Fibroblast of mammary gland (primary cell): Measurements from ENCODE around the gene TBC1D22A.

ENCODE experiments used
- DNase-seq: peaks from one replicate; pipeline ENCODE4 v3.0.0-alpha.2; 2010; ENCODE audit warnings: low read depth
- H3K4me3 ChIP-seq: 2 replicates; pipeline ENCODE4 v1.5.1; 2011; ENCODE audit warnings: low read depth, mild to moderate bottlenecking, low read length, moderate library complexity; ENCODE audit not compliant: control insufficient read depth
- TF ChIP-seq, protein P1 (sequence below): conservative IDR thresholded peaks from 2 replicates; pipeline ENCODE4 v1.5.1; 2011; ENCODE audit warnings: low read depth, low read length, inconsistent platforms; ENCODE audit not compliant: control insufficient read depth, insufficient read depth

Gene TBC1D22A

DNA sequence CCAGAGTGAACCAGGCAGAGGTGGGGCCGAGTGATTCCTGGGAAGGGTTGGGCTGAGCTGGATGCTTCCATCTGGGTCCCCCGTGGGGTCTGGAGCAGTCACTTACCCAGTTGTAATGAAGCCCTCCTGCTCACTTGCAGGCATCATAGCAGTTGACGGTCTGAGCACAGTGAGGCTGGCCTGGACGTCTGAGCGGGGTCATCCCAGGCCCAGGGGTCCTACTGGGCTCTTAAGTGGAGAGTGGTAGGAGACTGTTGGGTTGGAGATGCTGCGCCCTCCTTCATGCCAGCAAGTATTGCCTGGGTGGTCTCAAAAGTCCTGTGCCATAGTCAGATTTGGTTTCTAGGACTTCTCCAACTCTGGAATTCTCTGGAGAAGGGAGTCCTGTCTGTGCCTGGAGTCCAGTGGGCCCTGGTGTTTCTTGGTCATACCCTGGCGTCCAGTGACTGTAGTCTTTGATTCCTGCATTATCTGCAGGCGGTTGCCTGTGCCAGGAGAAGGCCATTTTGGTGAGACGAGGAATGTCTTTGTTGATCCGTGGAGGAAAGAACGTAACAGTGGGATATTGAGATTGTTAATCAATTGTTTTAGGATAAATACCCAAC lies 82.3 kb downstream of the TBC1D22A start:
- no peak for DNase-seq
- TF ChIP-seq, protein P1, sequence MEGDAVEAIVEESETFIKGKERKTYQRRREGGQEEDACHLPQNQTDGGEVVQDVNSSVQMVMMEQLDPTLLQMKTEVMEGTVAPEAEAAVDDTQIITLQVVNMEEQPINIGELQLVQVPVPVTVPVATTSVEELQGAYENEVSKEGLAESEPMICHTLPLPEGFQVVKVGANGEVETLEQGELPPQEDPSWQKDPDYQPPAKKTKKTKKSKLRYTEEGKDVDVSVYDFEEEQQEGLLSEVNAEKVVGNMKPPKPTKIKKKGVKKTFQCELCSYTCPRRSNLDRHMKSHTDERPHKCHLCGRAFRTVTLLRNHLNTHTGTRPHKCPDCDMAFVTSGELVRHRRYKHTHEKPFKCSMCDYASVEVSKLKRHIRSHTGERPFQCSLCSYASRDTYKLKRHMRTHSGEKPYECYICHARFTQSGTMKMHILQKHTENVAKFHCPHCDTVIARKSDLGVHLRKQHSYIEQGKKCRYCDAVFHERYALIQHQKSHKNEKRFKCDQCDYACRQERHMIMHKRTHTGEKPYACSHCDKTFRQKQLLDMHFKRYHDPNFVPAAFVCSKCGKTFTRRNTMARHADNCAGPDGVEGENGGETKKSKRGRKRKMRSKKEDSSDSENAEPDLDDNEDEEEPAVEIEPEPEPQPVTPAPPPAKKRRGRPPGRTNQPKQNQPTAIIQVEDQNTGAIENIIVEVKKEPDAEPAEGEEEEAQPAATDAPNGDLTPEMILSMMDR: no peak
- H3K4me3 ChIP-seq: peak overlapping the region; percentile 20

GRCh38 chr22:46845296-46846149 lies 83.1 kb downstream of the TBC1D22A start:
- peak; percentile 68 for DNase-seq
- peak overlapping the region; percentile 21 for H3K4me3 ChIP-seq
- TF ChIP-seq, protein P1: peak; percentile 61

DNA sequence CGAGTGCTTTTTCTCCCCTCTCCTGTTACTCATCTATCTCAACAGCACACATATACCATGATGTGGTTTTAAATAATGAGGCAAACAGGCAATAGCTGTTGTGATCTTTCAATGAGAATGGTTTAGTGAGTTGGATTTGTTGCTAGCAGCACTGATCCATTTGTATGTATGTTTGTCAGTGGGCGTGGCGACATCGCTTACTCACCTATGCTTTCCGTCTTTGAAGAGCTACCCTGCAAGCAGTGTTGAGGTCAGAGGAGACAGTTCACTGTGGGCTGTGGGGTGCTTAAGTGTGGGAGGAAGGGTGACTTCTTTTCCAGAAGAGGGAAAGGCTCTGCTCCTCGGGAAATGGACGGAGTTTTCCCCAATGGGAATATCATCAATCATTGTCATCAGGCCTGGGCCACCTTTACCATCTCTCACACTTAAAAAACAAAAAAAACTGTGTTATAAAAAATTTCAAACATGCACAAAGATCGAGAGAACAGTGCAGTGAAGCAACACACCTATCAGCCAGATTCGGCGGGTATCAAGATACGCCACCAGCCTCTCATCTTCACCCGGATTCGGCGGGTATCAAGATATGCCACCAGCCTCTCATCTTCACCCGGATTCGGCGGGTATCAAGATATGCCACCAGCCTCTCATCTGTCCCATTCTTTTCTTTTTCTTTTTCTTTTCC lies 83.8 kb downstream of the TBC1D22A start:
- no peak overlapping the region for H3K4me3 ChIP-seq
- peak; percentile 64 for DNase-seq
- TF ChIP-seq, protein P1: no peak

- no peak overlapping the region for H3K4me3 ChIP-seq
- TF ChIP-seq, protein P1: no peak
- no peak for DNase-seq
These were observed 84.4 kb downstream of the TBC1D22A start for GRCh38 chr22:46846832-46847355.

DNA sequence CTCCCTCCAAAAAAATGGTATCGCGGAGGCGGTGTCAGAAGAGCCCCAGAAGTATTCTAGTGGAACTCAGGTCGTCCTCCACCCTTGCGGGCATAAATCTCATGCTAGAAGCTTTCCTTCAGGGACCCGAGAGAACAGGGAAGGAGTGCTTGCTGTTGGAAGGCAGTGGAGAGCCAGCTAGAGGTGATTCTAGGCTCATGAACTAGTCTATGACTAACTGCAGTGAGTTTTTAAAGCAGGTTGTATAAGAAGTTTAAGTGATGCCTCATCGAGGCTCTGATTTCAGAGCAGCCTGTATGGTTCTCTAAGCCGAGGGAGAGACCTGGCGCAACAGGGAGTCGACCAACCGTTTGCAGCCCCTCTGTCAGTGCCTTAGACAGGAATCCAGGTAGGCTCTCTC lies 85.7 kb downstream of the TBC1D22A start:
- no peak overlapping the region for H3K4me3 ChIP-seq
- TF ChIP-seq, protein P1: no peak
- peak; percentile 18 for DNase-seq

DNA sequence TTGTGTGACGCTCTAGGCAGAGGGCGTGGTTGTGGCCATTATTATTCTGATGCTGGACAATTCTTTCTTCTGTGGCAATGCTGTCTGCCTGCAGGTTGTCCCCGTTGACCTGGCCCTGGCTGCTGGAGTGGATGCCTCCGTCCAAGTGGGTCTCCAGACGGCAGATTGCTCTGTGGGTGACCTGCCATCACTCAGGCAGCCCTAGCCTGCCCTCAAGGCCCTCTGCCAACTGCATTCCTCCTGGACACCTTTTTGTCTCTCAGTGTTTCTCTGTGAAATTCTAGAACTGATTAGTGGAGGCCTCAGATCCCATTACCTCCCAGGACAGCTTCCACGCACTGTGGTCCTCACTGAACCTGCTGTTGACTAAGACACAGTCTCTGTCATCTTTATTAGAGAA lies 86.7 kb downstream of the TBC1D22A start:
- TF ChIP-seq, protein P1: no peak
- no peak overlapping the region for H3K4me3 ChIP-seq
- DNase-seq: no peak
